GM20431 (cell line): ENCODE measurements around the gene ARID3C.

Experiments
- in situ Hi-C: fragments of 300-500 bp; cut with MseI, MboI; formaldehyde crosslinking; loops from one replicate; pipeline ENCODE4 v1.15.0; 2020; ENCODE audit warnings: low sequenced_read_pairs; ENCODE audit not compliant: unreplicated experiment

ARID3C gene

GRCh38 chr9:34633166-34633565 lies 4.3 kb upstream of the ARID3C start:
- in situ Hi-C loops: no loop called here

- in situ Hi-C loops: no loop called here
These were observed 1.7 kb upstream of the ARID3C start for GRCh38 chr9:34630402-34631154.

GRCh38 chr9:34629491-34629808 lies 584 bp upstream of the ARID3C start:
- in situ Hi-C loops: no loop called here

GRCh38 chr9:34627716-34628655 lies 880 bp downstream of the ARID3C start:
- in situ Hi-C loops: no loop called here

- in situ Hi-C loops: no loop called here
These were observed 3.7 kb downstream of the ARID3C start for GRCh38 chr9:34625186-34625486.

GRCh38 chr9:34624475-34625185 lies 4.2 kb downstream of the ARID3C start:
- in situ Hi-C loops: no loop called here

GRCh38 chr9:34623374-34624235 lies 5.3 kb downstream of the ARID3C start:
- in situ Hi-C loops: no loop called here

GRCh38 chr9:34620061-34620994 lies 8.5 kb downstream of the ARID3C start, which contains the start of gene DCTN3:
Gene DCTN3, minus strand, starts transcription at chr9:34620495. Its CDS starts 31 bp downstream, at chr9:34620464.
- in situ Hi-C loops: no loop called here

GRCh38 chr9:34615132-34615531 lies 13.7 kb downstream of the ARID3C start:
- in situ Hi-C loops: no loop called here

GRCh38 chr9:34612788-34613390 lies 16.0 kb downstream of the ARID3C start:
- in situ Hi-C loops: no loop called here

- in situ Hi-C loops: no loop called here
These were observed 16.8 kb downstream of the ARID3C start, which contains the start of gene RPP25L for GRCh38 chr9:34611811-34612787. Gene RPP25L, minus strand, starts transcription at chr9:34612097. Its CDS starts 801 bp downstream, at chr9:34611296.

GRCh38 chr9:34611251-34611810 lies 17.5 kb downstream of the ARID3C start:
- in situ Hi-C loops: no loop called here

- in situ Hi-C loops: no loop called here
These were observed 18.2 kb downstream of the ARID3C start for GRCh38 chr9:34610434-34611206.

GRCh38 chr9:34607331-34607730 lies 21.5 kb downstream of the ARID3C start:
- in situ Hi-C loops: loop anchor here (10.0 kb wide), 1 partner anchor 193 kb away; no protein-coding TSS in a partner anchor

- in situ Hi-C loops: loop anchor here (10.0 kb wide), 1 partner anchor 192 kb away; no protein-coding TSS in a partner anchor
These were observed 22.0 kb downstream of the ARID3C start for GRCh38 chr9:34606905-34607304.

GRCh38 chr9:34606190-34606589 lies 22.7 kb downstream of the ARID3C start:
- in situ Hi-C loops: loop anchor here (10.0 kb wide), 1 partner anchor 191 kb away; no protein-coding TSS in a partner anchor
